KMS-11 (cell line): Measurements from ENCODE around the gene PAPOLB.

Experiments used
- H2AFZ ChIP-seq: fragments of 200-600 bp; sonication (generic); 2 replicates; pipeline ENCODE4 v1.6.1; 2016; ENCODE audit warnings: antibody characterized with exemption, mixed run types, low read depth
- H3K27ac ChIP-seq: fragments of 200-600 bp; sonication (generic); 2 replicates; pipeline ENCODE4 v1.6.1; 2016; ENCODE audit warnings: mild to moderate bottlenecking, mixed run types
- H3K27me3 ChIP-seq: fragments of 200-600 bp; sonication (generic); 2 replicates; pipeline ENCODE4 v1.6.1; 2017; ENCODE audit warnings: mild to moderate bottlenecking, low read depth, mixed run types, moderate library complexity; ENCODE audit not compliant: insufficient read depth
- H3K36me3 ChIP-seq: fragments of 200-600 bp; sonication (generic); 2 replicates; pipeline ENCODE4 v1.6.1; 2017; ENCODE audit warnings: mild to moderate bottlenecking, mixed run types; ENCODE audit not compliant: insufficient read depth
- H3K4me1 ChIP-seq: fragments of 200-600 bp; sonication (generic); 2 replicates; pipeline ENCODE4 v1.6.1; 2016; ENCODE audit warnings: mild to moderate bottlenecking, low read depth, mixed run types; ENCODE audit not compliant: poor library complexity, severe bottlenecking
- H3K4me2 ChIP-seq: fragments of 200-600 bp; sonication (generic); 2 replicates; pipeline ENCODE4 v1.7.0; 2016; ENCODE audit warnings: mild to moderate bottlenecking, mixed run types
- H3K4me3 ChIP-seq: fragments of 200-600 bp; sonication (generic); IDR thresholded peaks from 2 replicates; pipeline ENCODE4 v1.6.1; 2017; ENCODE audit warnings: low read depth, low read length, mixed read lengths; ENCODE audit not compliant: insufficient read depth
- H3K79me2 ChIP-seq: fragments of 200-600 bp; sonication (generic); 2 replicates; pipeline ENCODE4 v1.6.1; 2016; ENCODE audit warnings: low read depth, mixed run types; ENCODE audit not compliant: insufficient read depth
- H3K9ac ChIP-seq: fragments of 200-600 bp; sonication (generic); 2 replicates; pipeline ENCODE4 v1.6.1; 2016; ENCODE audit warnings: mild to moderate bottlenecking, mixed run types
- H4K20me1 ChIP-seq: fragments of 200-600 bp; sonication (generic); 2 replicates; pipeline ENCODE4 v1.6.1; 2016; ENCODE audit warnings: mild to moderate bottlenecking, mixed run types; ENCODE audit not compliant: insufficient read depth
- CTCF ChIP-seq: fragments of 200-600 bp; sonication (generic); conservative IDR thresholded peaks from 2 replicates; pipeline ENCODE4 v1.6.1; 2017; ENCODE audit warnings: low read depth, mild to moderate bottlenecking, antibody characterized with exemption, low read length, moderate library complexity, mixed read lengths

The PAPOLB gene

DNA sequence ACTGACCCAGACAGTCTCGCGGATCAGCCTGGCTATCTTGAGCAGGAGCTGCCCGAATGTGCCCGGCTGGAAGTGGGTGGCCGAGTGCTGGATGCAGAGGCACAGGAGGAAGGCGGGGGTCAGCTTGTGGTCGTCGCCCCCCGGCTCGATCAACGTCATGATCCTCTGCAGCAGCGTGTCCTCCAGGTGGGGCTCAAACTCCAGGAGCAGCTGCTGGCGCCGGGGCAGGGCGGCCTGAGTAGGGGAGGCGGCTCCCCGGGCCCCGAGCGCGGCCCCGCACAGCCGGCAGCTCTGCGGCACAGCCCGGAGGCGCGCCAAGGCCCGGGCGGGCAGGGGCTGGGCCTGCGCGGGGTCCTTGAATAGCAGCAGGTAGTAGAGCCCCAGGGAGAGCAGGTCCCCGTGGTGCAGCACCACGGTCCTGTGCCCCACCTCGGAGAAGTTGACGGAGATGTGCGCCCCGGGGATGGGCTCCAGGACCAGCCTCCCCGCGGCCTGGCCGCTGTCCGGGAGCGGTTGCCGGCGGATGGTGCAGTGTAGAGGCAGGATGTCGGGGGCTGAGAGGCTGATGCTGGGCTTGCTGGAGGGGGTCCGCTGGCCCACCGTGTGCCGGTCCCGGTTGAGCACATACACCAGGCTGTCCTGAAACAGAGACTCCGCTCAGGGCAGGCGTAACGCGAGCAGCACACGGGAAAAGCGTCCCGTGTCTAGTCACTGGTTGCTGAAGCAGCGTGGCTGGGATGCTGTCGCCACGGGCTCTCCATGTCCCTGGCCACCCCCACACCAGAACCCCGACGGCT, 27.0 kb downstream of the PAPOLB start:
- TF ChIP-seq CTCF, result no peak
- no peaks in the 10 kb centered on the region for H3K36me3 ChIP-seq
- no peak overlapping the region for H3K27ac ChIP-seq
- no peak overlapping the region for H3K9ac ChIP-seq
- H3K4me1 ChIP-seq, result no peaks in the 10 kb centered on the region
- H2AFZ ChIP-seq, result no peak overlapping the region
- no peak overlapping the region for H3K4me3 ChIP-seq
- no peaks in the 10 kb centered on the region for H4K20me1 ChIP-seq
- no peaks in the 10 kb centered on the region for H3K27me3 ChIP-seq
- H3K4me2 ChIP-seq, result no peak overlapping the region
- H3K79me2 ChIP-seq, result no peaks in the 10 kb centered on the region

DNA sequence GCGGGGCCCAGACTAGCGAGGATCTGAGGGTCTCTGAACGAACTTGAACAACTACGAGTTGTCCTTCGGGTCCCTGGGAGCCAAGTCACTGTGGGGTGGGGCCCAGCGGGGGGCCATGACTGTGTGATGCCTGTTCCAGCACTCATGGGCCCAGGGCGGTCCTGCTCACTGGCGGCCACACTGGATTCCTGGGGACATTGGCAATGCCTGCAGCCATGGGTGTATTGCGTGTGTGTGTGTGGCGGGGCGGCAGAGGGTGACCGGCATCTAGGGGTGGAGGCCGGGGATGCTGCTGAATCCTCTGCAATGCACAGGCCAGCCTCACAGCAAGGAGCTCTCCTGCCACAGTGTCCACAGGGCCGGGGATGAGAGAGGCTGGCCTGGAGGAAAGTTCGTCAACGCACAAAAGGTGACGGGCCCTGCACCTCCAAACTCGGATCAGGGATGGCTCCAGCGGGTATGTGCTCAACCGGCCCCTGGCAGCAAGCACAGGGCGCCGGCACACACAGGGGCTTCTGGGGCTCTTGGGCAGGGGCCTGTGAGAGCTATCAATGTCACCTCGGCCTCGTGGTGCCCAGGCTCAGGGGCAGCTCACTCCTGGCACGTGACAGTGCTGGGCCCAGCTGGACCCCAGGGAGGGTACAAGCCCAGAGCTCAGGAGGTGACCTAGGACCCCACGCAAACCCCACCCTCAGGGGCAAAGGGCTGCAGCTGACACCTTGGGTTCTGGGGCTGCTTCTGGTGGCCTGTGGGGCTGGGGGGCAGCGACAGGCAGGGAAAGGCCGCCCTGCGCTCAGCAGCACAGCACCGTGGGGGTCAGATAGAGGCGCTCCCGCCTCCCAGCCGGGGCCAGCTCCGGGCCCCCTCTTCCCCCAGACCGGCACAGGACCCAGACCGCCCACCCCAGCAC, 27.9 kb downstream of the PAPOLB start:
- H3K4me1 ChIP-seq, result no peaks in the 10 kb centered on the region
- H3K27ac ChIP-seq, result no peak overlapping the region
- TF ChIP-seq CTCF, result no peak
- no peak overlapping the region for H2AFZ ChIP-seq
- no peaks in the 10 kb centered on the region for H3K27me3 ChIP-seq
- H3K79me2 ChIP-seq, result no peaks in the 10 kb centered on the region
- H3K36me3 ChIP-seq, result no peaks in the 10 kb centered on the region
- H3K4me2 ChIP-seq, result no peak overlapping the region
- H4K20me1 ChIP-seq, result no peaks in the 10 kb centered on the region
- no peak overlapping the region for H3K4me3 ChIP-seq
- H3K9ac ChIP-seq, result no peak overlapping the region

DNA sequence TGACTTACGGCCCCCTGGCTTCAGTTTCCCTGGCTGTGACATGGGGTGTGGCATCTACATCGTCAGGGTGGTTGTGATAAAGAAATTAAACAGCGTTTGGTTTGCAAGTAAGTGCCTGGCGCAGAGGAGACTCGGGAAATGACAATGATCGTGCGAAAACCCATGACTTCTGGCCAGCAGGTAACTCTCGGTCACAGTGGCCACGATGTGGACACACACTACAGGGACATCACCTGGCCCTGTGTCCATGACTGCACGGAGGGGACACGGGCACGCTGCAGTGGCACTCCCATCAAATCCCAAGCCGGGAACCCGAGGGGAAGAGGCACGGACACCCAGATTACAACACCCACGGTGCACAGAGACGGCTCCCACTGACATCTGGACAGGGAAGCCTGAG, 28.7 kb downstream of the PAPOLB start:
- no peak for TF ChIP-seq CTCF
- Histone ChIP-seq H2AFZ (no peak overlapping the region), H3K4me2 (no peak overlapping the region), H3K9ac (no peak overlapping the region), H4K20me1 (no peaks in the 10 kb centered on the region), H3K36me3 (no peaks in the 10 kb centered on the region), H3K27me3 (no peaks in the 10 kb centered on the region), H3K4me3 (no peak overlapping the region), H3K79me2 (no peaks in the 10 kb centered on the region), H3K27ac (no peak overlapping the region), H3K4me1 (no peaks in the 10 kb centered on the region)

- no peaks in the 10 kb centered on the region for H3K4me1 ChIP-seq
- no peaks in the 10 kb centered on the region for H3K27me3 ChIP-seq
- H3K9ac ChIP-seq, result no peak overlapping the region
- no peak overlapping the region for H3K4me2 ChIP-seq
- no peaks in the 10 kb centered on the region for H4K20me1 ChIP-seq
- H3K36me3 ChIP-seq, result no peaks in the 10 kb centered on the region
- H2AFZ ChIP-seq, result no peak overlapping the region
- H3K27ac ChIP-seq, result no peak overlapping the region
- H3K79me2 ChIP-seq, result no peaks in the 10 kb centered on the region
- TF ChIP-seq CTCF, result no peak
- H3K4me3 ChIP-seq, result no peak overlapping the region
These were observed 29.1 kb downstream of the PAPOLB start for GRCh38 chr7:4832711-4833110.
